ENCODE results near the gene NFXL1. TPM values are rescaled to one million over a fixed set of nuclear protein-coding genes. Genes with fewer than 3 reads are reported as not detected.
A peak's percentile ranks its signal among the peaks of the same experiment; 100 is the strongest.

NFXL1 gene
- total and polyA plus RNA-seq, 2 of the 4 experiments (the other 2 are of a cell fraction), result 13.9 to 23.1 TPM

DNA sequence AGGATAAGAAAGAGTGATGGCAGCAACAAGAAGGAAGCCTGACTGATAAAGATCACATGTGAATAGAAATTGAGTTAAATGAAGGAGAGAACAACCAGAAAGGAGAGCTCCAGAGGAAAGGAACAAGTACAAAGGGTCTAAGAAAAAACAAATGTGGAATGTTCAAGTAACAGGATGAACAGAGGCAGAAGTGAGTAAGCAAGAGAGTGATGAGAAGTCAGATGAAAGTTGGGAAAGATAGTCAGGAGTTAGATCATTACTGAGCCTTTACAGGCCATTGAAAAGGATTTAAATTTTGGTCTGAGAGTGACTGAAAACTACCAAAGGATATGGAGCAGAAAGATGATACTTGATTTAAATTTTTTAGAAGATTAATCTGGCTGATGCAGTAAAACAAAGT, 38.1 kb downstream of the NFXL1 start:
- Histone ChIP-seq H2BK120ac (ENCODE audit: low read depth, low read length) (no peak overlapping the region), H3K4me3 (ENCODE audit: insufficient read depth, low read depth, low read length) (no peak overlapping the region), H3K4me2 (ENCODE audit: low read depth, low read length) (no peak overlapping the region), H3K4ac (ENCODE audit: low read depth, low read length) (no peak overlapping the region), H3K79me1 (ENCODE audit: low read depth in 1 of 2, low read length in 2 of 2) (peaks cover 0 to 4% of the 10 kb centered on the region in 2 experiments; a peak in 2 of 4 replicates), H4K5ac (ENCODE audit: low read depth, low read length) (no peak overlapping the region; the same call in 1 of the 2 replicates), H3K9me3 (ENCODE audit: control insufficient read depth, insufficient read depth, low read length) (peaks cover 9% of the 10 kb centered on the region), H2BK20ac (ENCODE audit: low read depth, low read length) (no peak overlapping the region), H3K9me1 (ENCODE audit: insufficient read depth, low read length) (no peaks in the 10 kb centered on the region), H4K20me1 (ENCODE audit: insufficient read depth, low read length) (no peaks in the 10 kb centered on the region), H2AK9ac (replicated peaks; ENCODE audit: low read depth, low read length, poor library complexity) (no peak overlapping the region), H3K56ac (ENCODE audit: extremely low read depth, insufficient read depth, low read length) (no peak overlapping the region), H2AK5ac (ENCODE audit: low read depth, low read length) (no peak overlapping the region), H4K8ac (ENCODE audit: low read depth in 2 of 2, low read length in 2 of 2) (no peak overlapping the region), H4K91ac (ENCODE audit: insufficient read depth, low read depth, low read length) (no peak overlapping the region), H3K36me3 (ENCODE audit: control insufficient read depth, insufficient read depth, low read length) (peaks cover 25% of the 10 kb centered on the region), H2BK15ac (ENCODE audit: low read depth, low read length) (no peak overlapping the region), H3K4me1 (ENCODE audit: control insufficient read depth, insufficient read depth, low read length) (no peaks in the 10 kb centered on the region), H2AFZ (replicated peaks; ENCODE audit: low read length, poor library complexity) (no peak overlapping the region), H2BK5ac (ENCODE audit: low read depth, low read length, poor library complexity, severe bottlenecking) (peak overlapping the region; percentile 26), H3K14ac (replicated peaks; ENCODE audit: low read depth, low read length) (0 out of 2 replicates have a peak overlapping the region, but pooled peaks have one; percentile 8), H3K23ac (ENCODE audit: low read depth, low read length) (no peak overlapping the region), H3K9ac (ENCODE audit: low read depth, low read length) (no peak overlapping the region), H3K18ac (ENCODE audit: low read depth, low read length) (no peak overlapping the region), H3K27me3 (ENCODE audit: control insufficient read depth, insufficient read depth, low read length) (no peaks in the 10 kb centered on the region), H3K27ac (ENCODE audit: insufficient read depth, low read length) (no peak overlapping the region)
- no TSS peak for BruUV-seq (replicated peaks)
- dilution Hi-C loops (cut with HindIII; ENCODE audit: low sequenced_read_pairs, unreplicated experiment), result no loop called here
- DNase-seq (no peak), ATAC-seq (ENCODE audit: low read depth) (no peak; the same call in 1 of the 2 replicates)
- CTCF ChIA-PET, result no interaction called here
- TF ChIP-seq CHD1 (IDR thresholded peaks at IDR 0.05; ENCODE audit: low read depth, low read length) (no peak), RFX5 (IDR thresholded peaks at IDR 0.05; ENCODE audit: low read depth, low read length) (no peak), RCOR1 (IDR thresholded peaks at IDR 0.05; ENCODE audit: insufficient replicate concordance, low read length) (no peak), FOS (IDR thresholded peaks at IDR 0.05; ENCODE audit: low read depth, low read length) (no peak), MAZ (IDR thresholded peaks at IDR 0.05; ENCODE audit: borderline replicate concordance, low read depth, low read length) (no peak), RAD21 (IDR thresholded peaks at IDR 0.05; ENCODE audit: low read length) (no peak), POLR2A (IDR thresholded peaks at IDR 0.05; ENCODE audit: low read depth, low read length) (no peak)
- TF ChIP-seq, protein P1, sequence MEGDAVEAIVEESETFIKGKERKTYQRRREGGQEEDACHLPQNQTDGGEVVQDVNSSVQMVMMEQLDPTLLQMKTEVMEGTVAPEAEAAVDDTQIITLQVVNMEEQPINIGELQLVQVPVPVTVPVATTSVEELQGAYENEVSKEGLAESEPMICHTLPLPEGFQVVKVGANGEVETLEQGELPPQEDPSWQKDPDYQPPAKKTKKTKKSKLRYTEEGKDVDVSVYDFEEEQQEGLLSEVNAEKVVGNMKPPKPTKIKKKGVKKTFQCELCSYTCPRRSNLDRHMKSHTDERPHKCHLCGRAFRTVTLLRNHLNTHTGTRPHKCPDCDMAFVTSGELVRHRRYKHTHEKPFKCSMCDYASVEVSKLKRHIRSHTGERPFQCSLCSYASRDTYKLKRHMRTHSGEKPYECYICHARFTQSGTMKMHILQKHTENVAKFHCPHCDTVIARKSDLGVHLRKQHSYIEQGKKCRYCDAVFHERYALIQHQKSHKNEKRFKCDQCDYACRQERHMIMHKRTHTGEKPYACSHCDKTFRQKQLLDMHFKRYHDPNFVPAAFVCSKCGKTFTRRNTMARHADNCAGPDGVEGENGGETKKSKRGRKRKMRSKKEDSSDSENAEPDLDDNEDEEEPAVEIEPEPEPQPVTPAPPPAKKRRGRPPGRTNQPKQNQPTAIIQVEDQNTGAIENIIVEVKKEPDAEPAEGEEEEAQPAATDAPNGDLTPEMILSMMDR (conservative IDR thresholded peaks at IDR 0.05; ENCODE audit: low read depth, low read length), result no peak
- TF ChIP-seq, protein P2, sequence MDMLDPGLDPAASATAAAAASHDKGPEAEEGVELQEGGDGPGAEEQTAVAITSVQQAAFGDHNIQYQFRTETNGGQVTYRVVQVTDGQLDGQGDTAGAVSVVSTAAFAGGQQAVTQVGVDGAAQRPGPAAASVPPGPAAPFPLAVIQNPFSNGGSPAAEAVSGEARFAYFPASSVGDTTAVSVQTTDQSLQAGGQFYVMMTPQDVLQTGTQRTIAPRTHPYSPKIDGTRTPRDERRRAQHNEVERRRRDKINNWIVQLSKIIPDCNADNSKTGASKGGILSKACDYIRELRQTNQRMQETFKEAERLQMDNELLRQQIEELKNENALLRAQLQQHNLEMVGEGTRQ (IDR thresholded peaks at IDR 0.05; ENCODE audit: low read depth, low read length), result no peak
- POLR2A ChIA-PET (ENCODE audit: unreplicated experiment), result no interaction called here
- in situ Hi-C loops (cut with MboI; ENCODE audit: low sequenced_read_pairs), result no loop called here
- intact Hi-C loops (cut with micrococcal nuclease), result no loop called here
